SU-DHL-6 (cell line): ENCODE results near the gene SLC19A1.

Experiments used
- CTCF ChIP-seq: fragments of 200-600 bp; sonication (generic); IDR thresholded peaks from one replicate; pipeline ENCODE4 v1.5.1; 2017; ENCODE audit warnings: antibody characterized with exemption, mild to moderate bottlenecking, low read length, moderate library complexity; ENCODE audit not compliant: insufficient read depth, poor library complexity, severe bottlenecking
- EZH2phosphoT487 ChIP-seq: fragments of 200-600 bp; sonication (generic), shearing (Covaris generic); conservative IDR thresholded peaks from 2 replicates; pipeline ENCODE4 v1.6.1; 2018; ENCODE audit warnings: mild to moderate bottlenecking, antibody characterized with exemption, low read length, moderate library complexity, mixed read lengths

GRCh38 chr21:45525910-45526306 lies 16.3 kb downstream of the SLC19A1 start:
- no peak for TF ChIP-seq CTCF
- no peak for TF ChIP-seq EZH2phosphoT487
